H4 (cell line): ENCODE data around the gene NEXMIF. TPM values are rescaled to one million over a fixed set of nuclear protein-coding genes. Genes with fewer than 3 reads are reported as not detected.
"Not testable (repeated sequence)": the region's sequence is repeated elsewhere in the genome, so short reads cannot be mapped to it uniquely, and the experiment has no call there.

Source experiments
- DNase-seq: peaks from one replicate; pipeline ENCODE4 v3.0.0-alpha.2; 2015; ENCODE audit warnings: low spot score
- total RNA-seq: library from RNA; depleted of rRNA; stranded (reverse); fragments of >200 nt; shearing (Covaris generic); gene quantifications from 2 replicates; pipeline ENCODE4 v1.2.3, GENCODE V29; 2014; rRNA removed

Gene NEXMIF
- total RNA-seq: not detected in 2 replicates

DNA sequence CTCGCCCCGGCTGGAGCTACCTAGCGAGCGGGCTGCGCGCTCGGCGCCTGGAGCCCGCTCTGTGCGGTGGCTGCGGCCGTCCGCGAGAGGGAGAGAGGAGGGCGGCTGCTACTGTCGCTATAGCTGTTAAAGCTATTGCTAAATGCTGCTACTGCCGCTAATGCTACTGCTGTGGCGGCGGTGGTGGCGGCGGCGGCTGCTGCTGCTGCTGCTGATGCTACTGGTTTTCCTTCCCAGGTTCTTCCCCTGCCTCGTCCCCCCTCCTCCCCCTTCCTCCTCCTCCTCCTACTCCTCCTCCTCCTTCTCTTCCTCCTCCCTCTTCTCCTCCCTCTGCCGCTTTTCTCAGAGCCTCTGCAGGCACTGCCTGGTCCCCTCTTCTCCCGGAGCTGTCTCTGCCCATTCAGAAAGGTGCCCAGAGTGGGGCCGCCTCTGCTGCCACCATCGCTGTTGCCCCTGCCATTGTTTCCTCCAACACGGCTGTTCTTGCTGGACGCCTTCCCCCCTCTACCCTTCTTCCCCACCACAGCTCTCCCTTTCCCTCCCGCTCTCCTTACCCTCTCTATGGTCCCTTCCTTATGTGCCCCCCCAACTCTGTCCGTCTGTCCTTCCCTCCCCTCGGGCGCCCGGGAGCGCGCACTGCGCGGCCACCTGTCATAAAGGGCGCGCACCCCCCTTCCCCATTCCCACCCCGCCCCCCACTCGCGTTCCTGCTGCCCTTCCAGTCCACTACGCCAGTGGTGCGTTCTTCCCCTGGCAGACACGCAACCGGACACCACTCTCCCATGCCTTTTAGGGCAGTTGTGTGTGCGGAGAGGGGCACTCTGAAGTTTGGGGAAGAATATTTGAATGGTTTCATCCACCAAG, at the start of gene NEXMIF:
NEXMIF (minus strand) TSS at position 228 of the 864 bp plus-strand sequence.
- DNase-seq: no peak

DNA sequence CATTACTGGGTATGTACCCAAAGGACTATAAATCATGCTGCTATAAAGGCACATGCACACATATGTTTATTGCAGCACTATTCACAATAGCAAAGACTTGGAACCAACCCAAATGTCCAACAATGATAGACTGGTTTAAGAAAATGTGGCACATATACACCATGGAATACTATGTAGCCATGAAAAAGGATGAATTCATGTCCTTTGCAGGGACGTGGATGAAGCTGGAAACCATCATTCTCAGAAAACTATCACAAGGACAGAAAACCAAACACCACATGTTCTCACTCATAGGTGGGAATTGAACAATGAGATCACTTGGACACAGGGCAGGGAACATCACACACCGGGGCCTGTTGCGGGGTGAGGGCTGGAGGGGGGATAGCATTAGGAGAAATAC, 36.7 kb upstream of the NEXMIF start:
- not testable (repeated sequence) for DNase-seq

DNA sequence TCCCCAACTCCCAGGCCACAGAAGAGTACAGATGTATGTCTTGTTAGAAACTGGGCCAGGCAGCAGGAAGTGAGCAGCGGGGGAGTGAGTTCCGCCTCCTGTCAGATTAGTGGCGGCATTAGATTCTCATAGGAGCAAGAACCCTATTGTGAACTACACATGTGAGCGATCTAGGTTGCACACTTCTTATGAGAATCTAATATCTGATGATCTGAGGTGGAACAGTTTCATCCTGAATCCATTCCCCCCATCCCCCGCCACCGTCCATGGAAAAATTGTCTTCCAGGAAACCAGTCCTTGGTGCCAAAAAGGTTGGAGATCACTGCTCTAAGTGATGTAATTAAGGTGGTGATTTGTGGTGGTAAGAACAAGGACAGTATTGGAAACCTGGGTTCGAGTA, 24.5 kb upstream of the NEXMIF start:
- DNase-seq: no peak

- DNase-seq: no peak
These were observed 15.2 kb upstream of the NEXMIF start for GRCh38 chrX:74940414-74940813.

- no peak for DNase-seq
These were observed 6.0 kb upstream of the NEXMIF start for GRCh38 chrX:74931214-74931613.

DNA sequence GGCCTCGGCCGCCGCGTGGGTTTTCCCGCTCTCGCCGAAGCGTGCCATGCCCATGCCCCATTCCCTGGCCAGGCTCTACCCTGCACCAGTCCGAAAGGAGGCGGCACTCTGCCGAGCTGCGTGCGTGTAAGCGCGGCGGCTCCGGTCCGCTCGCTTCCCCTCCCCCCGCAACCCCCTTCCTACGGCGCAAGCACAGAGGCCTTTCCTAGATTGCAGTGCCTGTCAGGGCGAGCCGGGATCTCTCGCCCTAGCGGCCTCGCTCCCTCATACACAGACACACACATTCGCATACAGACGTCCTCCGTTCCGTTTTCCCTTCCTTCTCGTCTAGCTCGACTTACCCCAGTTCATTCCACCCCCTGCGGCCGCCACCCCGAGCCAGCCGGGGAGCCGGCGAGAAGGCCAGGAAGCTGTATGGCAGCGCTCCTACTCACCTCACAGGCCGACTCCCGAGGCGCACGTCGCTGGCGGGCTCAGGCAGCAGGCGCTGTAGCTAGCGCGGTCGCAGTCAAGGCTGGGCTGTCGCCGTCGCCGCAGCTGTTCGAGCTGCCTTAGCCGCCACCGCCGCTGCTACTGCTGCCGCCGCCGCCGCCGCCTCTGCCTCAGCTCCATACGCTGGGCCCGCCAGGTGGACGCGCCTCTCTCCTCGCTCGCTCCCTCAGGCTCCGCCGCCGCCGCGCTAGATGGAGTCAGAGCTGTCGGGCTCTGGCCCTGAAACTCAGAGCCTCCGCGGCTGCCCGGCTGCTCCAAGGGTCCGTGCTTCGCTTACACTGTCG, 615 bp downstream of the NEXMIF start:
- DNase-seq: no peak

- no peak for DNase-seq
These were observed 1.3 kb downstream of the NEXMIF start for GRCh38 chrX:74923942-74924448.

- no peak for DNase-seq
These were observed 2.2 kb downstream of the NEXMIF start for GRCh38 chrX:74922922-74923543.

- no peak for DNase-seq
These were observed 13.8 kb downstream of the NEXMIF start for GRCh38 chrX:74911494-74911893.

GRCh38 chrX:74906417-74906816, 18.8 kb downstream of the NEXMIF start:
- DNase-seq: no peak

DNA sequence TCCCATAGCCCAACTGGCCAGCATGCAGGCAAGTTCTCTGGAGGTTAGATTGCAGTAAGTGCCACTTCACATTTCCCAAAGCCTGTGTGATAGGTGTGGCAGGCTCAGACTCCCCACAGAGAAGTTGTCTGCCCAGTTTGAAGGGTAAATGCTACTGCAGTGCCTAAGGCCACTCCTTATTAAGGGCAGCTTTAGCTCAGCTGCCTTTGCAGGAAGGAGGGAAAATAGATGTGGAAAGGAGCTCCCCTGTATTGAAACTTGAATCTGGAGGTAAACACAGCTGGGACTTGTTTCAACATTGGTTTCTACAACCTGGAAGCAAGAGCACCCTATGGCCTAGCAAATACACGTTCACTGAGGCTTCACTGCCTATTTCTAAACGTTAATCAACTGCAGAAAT, 22.4 kb downstream of the NEXMIF start:
- no peak for DNase-seq

GRCh38 chrX:74892561-74892960, 32.7 kb downstream of the NEXMIF start:
- DNase-seq: no peak

- no peak for DNase-seq
These were observed 34.4 kb downstream of the NEXMIF start for GRCh38 chrX:74890676-74891430.

DNA sequence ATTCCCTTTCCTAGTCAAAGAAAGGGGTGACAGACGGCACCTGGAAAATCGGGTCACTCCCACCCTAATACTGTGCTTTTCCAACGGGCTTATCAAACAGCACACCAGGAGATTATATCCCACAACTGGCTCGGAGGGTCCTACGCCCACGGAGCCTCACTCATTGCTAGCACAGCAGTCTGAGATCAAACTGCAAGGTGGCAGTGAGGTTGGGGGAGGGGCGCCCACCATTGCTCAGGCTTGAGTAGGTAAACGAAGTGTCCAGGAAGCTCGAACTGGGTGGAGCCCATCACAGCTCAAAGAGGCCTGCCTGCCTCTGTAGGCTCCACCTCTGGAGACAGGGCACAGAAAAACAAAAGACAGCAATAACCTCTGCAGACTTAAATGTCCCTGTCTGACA, 42.9 kb downstream of the NEXMIF start:
- DNase-seq: not testable (repeated sequence)

DNA sequence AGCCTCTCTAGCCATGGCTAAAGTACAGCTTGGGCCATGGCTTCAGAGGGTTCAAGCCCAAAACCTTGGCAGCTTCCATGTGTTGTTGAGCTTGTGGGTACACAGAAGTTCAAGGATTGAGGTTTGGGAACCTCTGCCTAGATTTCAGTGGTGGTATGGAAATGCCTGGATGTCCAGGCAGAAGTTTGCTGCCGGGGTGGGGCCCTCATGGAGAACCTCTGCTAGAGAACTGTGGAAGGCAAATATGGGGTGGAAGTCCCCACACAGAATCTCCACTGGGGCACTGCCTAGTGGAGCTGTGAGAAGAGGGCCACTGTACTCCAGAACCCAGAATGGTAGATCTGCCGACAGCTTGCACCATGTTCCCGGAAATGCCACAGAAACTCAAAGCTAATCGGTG, 59.5 kb downstream of the NEXMIF start:
- DNase-seq: no peak

- DNase-seq: no peak
These were observed 72.0 kb downstream of the NEXMIF start for GRCh38 chrX:74853255-74853654.

GRCh38 chrX:74835566-74835965, 89.7 kb downstream of the NEXMIF start:
- no peak for DNase-seq

- DNase-seq: not testable (repeated sequence)
These were observed 105.5 kb downstream of the NEXMIF start for GRCh38 chrX:74819797-74820196.

DNA sequence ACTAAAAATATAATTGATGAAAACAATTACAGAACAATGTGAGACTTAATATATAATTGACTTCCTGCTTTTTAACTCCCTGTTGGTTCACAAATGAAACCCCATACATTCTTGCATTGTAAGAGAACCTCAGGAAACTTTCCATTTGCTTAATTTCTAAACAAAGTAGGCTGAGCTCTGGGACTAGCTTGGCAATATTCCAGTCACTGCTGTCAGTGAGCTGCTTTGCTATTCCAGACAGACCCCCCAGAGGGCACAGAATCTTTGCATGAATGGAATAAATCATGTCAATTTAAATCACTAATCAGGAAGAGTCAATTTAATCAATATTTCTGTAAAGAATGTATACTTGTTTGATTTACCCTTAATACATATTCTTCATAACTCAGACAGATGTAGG, 110.6 kb downstream of the NEXMIF start:
- no peak for DNase-seq

DNA sequence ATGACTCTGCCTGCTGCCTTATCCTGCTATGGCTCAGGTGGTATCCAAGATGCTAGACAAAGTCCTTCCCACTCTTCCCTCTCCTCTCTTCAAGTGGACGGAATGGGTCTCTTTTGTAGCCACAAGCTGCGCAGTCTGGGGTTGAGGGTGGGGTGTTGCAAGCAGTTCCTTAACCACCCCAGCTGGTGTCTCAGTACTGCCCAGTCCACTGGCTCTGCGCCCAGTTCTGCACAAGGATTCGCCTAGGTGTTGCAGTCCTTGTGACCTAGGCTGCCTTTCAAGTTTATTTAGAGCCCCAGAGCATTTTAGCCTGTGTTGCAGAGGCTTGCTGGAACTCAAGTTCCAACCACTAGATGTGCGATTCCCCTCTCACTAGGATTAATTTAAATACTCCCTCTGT, 120.7 kb downstream of the NEXMIF start:
- no peak for DNase-seq

DNA sequence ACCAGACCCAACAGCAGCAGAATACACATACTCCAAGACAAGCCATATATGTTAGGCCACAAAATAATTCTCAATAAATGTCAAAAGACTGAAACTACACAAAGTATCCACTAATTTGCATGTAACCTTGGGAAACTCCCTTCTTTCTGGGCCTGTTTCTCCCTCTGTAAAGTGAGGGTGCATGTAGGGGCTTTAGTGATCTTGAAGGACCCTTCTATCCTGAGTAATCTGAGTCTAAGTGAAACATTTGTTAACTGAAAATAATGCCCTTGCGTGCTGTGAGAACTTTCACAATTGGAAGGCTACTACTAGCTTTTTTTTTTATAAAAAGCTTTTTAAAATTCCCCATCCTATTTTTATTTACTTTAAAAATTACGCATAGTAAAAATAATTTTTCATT, 125.2 kb downstream of the NEXMIF start:
- no peak for DNase-seq
